H1 (cell line): ENCODE data around the gene MOB3B.

ENCODE experiments used
- BRCA1 ChIP-seq: IDR thresholded peaks from 2 replicates; pipeline ENCODE4 v1.6.1; 2012; ENCODE audit warnings: low read depth, low read length, improper control_type of control experiment
- CBX8 ChIP-seq: fragments of 300-800, 300-1000 bp; sonication (generic); IDR thresholded peaks from 2 replicates; pipeline ENCODE4 v1.7.1; 2016; ENCODE audit warnings: low read depth, low read length, borderline replicate concordance
- CHD2 ChIP-seq: IDR thresholded peaks from 2 replicates; pipeline ENCODE4 v1.6.1; 2012; ENCODE audit warnings: low read length, improper control_type of control experiment
- FOSL1 ChIP-seq: IDR thresholded peaks from 2 replicates; pipeline ENCODE4 v1.6.1; 2011; ENCODE audit warnings: mild to moderate bottlenecking, low read depth, low read length, moderate library complexity; ENCODE audit not compliant: insufficient read depth
- KDM5A ChIP-seq: fragments of 200-600 bp; IDR thresholded peaks from 2 replicates; pipeline ENCODE4 v1.7.1; 2012; ENCODE audit warnings: mild to moderate bottlenecking, low read length, inconsistent platforms, mixed read lengths
- POLR2A ChIP-seq, 2 experiments: IDR thresholded peaks; 1 replicate in 1 of 2; 2 replicates in 1 of 2; pipeline ENCODE4 v1.6.1; 2011; ENCODE audit warnings: low read depth in 2 of 2, low read length in 2 of 2, mild to moderate bottlenecking in 2 of 2; ENCODE audit errors: control extremely low read depth in 1 of 2
- POLR2AphosphoS5 ChIP-seq: IDR thresholded peaks from 2 replicates; pipeline ENCODE4 v1.6.1; 2011; ENCODE audit warnings: low read depth, low read length
- SIRT6 ChIP-seq: IDR thresholded peaks from one replicate; pipeline ENCODE4 v1.7.1; 2012; ENCODE audit warnings: low read length, inconsistent platforms
- SP2 ChIP-seq: IDR thresholded peaks from 2 replicates; pipeline ENCODE4 v1.6.1; 2012; ENCODE audit warnings: mild to moderate bottlenecking, low read length, inconsistent platforms
- TCF12 ChIP-seq: IDR thresholded peaks from 2 replicates; pipeline ENCODE4 v1.6.1; 2011; ENCODE audit warnings: low read depth, mild to moderate bottlenecking, low read length
- ZNF274 ChIP-seq: IDR thresholded peaks from 2 replicates; pipeline ENCODE4 v1.7.0; 2012; ENCODE audit warnings: low read length, borderline replicate concordance; ENCODE audit errors: extremely low read depth
- TF ChIP-seq, protein P1 (sequence below), 3 experiments: IDR thresholded peaks; 1 replicate in 2 of 3; 2 replicates in 1 of 3; pipeline versions ENCODE4 v1.5.1 to v1.6.1; 2011; ENCODE audit warnings: low read length in 3 of 3, mild to moderate bottlenecking in 3 of 3, inconsistent platforms in 2 of 3, low read depth in 1 of 3, moderate library complexity in 1 of 3; ENCODE audit not compliant: insufficient read depth in 1 of 3; ENCODE audit errors: control extremely low read depth in 1 of 3
- TF ChIP-seq, protein P2 (sequence below): IDR thresholded peaks from 2 replicates; pipeline ENCODE4 v1.6.1; 2012; ENCODE audit warnings: inconsistent platforms

DNA sequence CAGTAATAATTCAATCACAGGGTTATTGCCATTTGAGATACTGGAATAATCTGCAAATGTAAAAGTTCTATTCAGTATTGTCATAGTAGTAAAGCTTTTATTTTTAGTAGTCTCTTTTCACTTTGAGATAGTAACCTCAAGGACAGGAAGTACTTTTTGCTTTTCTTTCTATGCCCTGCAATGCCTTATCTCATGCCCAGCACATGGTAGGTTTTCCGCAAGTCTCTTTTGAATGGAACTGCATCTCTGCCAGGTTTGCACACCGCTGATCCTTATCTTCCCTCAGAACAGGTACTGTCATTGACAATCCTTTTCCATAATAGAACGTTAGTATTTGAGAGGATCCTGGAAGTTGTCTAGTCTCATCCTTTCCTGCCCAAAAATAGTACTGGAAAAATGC lies 97.3 kb downstream of the MOB3B start:
- TF ChIP-seq POLR2A (IDR thresholded peaks at IDR 0.05; ENCODE audit: control extremely low read depth in 1 of 2, low read depth in 2 of 2, low read length in 2 of 2) (no peak), KDM5A (no peak), TCF12 (no peak), CHD2 (no peak), POLR2AphosphoS5 (no peak), BRCA1 (no peak), CBX8 (no peak), ZNF274 (no peak), SP2 (no peak), FOSL1 (no peak), SIRT6 (no peak)
- TF ChIP-seq, protein P1, sequence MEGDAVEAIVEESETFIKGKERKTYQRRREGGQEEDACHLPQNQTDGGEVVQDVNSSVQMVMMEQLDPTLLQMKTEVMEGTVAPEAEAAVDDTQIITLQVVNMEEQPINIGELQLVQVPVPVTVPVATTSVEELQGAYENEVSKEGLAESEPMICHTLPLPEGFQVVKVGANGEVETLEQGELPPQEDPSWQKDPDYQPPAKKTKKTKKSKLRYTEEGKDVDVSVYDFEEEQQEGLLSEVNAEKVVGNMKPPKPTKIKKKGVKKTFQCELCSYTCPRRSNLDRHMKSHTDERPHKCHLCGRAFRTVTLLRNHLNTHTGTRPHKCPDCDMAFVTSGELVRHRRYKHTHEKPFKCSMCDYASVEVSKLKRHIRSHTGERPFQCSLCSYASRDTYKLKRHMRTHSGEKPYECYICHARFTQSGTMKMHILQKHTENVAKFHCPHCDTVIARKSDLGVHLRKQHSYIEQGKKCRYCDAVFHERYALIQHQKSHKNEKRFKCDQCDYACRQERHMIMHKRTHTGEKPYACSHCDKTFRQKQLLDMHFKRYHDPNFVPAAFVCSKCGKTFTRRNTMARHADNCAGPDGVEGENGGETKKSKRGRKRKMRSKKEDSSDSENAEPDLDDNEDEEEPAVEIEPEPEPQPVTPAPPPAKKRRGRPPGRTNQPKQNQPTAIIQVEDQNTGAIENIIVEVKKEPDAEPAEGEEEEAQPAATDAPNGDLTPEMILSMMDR (IDR thresholded peaks at IDR 0.05; ENCODE audit: control extremely low read depth in 1 of 3, insufficient read depth in 1 of 3, low read depth in 1 of 3, low read length in 3 of 3): no peak
- TF ChIP-seq, protein P2, sequence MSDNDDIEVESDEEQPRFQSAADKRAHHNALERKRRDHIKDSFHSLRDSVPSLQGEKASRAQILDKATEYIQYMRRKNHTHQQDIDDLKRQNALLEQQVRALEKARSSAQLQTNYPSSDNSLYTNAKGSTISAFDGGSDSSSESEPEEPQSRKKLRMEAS: no peak
